ENCODE data around the gene MTMR8.
A peak's percentile ranks its signal among the peaks of the same experiment; 100 is the strongest.
"Not testable (repeated sequence)": the region's sequence is repeated elsewhere in the genome, so short reads cannot be mapped to it uniquely, and the experiment has no call there.

The MTMR8 gene

GRCh38 chrX:64394874-64395567, at the start of gene MTMR8:
Gene MTMR8, minus strand, starts transcription at chrX:64395452. Its CDS starts 89 bp downstream, at chrX:64395363.
- peak; percentile 1 for DNase-seq (ENCODE audit: low read depth)

GRCh38 chrX:64439551-64439950, 44.3 kb upstream of the MTMR8 start:
- no peak for DNase-seq (ENCODE audit: low read depth)

- DNase-seq (ENCODE audit: low read depth) = no peak
Observed at GRCh38 chrX:64437665-64438064, 42.4 kb upstream of the MTMR8 start.

DNA sequence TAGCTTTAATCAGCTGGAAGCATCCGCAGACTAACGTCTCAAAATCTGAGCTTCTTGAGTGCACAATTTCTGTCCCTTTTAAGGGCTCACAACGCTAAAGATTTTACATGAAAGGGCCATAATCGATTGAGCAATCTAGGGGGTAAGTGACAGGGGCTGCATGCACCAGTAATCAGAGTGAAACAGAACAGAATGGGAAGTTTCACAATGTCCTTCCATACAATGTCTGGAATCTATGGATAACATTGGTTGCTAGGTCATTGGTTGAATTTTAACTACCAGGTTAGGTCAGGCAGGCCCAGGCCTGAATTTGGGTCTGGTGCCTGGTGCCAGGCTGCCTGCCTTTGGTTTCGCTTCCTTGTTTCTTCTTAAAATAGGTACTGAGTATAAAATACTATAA, 42.0 kb upstream of the MTMR8 start:
- DNase-seq (ENCODE audit: low read depth) = no peak

GRCh38 chrX:64428371-64428770, 33.1 kb upstream of the MTMR8 start:
- DNase-seq (ENCODE audit: low read depth) = no peak

- DNase-seq (ENCODE audit: low read depth) = no peak
Observed at GRCh38 chrX:64427787-64428186, 32.5 kb upstream of the MTMR8 start.

DNA sequence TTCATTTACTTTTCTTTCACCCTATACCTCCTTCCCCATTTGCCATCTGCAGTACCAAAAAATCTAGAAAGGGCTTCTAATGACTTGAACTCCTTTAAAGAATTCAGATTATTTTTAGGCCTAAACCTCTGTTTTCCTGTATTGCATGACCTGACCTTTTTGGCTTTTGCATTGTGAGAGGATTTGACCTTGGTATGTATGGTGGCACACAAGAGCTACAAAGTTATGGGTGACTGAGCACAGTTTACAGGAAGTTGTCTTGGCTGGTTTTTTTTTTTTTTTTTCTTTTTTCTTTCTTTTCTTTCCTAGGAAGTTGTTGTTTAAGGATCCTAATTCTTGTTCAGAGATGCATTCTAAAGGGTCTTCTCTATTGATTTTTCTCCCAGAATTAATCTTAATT, 32.0 kb upstream of the MTMR8 start:
- no peak for DNase-seq (ENCODE audit: low read depth)

DNA sequence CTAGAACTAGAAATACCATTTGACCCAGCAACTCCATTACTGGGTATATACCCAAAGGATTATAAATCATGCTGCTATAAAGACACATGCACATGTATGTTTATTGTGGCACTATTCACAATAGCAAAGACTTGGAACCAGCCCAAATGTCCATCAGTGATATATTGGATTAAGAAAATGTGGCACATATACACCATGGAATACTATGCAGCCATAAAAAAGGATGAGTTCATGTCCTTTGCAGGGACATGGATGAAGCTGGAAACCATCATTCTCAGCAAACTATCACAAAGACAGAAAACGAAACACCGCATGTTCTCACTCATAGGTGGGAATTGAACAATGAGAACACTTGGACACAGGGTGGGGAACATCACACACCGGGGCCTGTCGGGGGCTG, 14.5 kb upstream of the MTMR8 start:
- DNase-seq (ENCODE audit: low read depth) = not testable (repeated sequence)

DNA sequence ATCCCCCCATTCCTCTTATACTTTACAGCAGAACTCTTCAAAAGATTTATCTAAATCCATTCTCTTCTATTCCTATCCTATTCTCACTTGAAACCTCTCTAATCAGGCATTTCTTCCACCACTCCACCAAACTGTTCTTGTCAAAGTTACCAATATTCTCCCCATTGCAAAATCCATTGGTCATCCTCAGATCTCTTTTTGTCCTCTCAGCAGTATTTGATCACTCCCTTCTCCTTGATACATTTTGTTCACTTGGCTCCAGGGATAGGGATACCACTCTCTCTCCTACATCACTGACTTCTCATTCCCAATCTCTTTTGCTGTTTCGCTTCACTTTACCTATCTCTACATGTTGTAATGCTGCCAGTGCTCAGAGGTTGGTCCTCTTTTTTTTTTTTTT, 2.8 kb upstream of the MTMR8 start:
- DNase-seq (ENCODE audit: low read depth) = no peak

GRCh38 chrX:64395568-64395929, 297 bp upstream of the MTMR8 start:
- DNase-seq (ENCODE audit: low read depth) = no peak

DNA sequence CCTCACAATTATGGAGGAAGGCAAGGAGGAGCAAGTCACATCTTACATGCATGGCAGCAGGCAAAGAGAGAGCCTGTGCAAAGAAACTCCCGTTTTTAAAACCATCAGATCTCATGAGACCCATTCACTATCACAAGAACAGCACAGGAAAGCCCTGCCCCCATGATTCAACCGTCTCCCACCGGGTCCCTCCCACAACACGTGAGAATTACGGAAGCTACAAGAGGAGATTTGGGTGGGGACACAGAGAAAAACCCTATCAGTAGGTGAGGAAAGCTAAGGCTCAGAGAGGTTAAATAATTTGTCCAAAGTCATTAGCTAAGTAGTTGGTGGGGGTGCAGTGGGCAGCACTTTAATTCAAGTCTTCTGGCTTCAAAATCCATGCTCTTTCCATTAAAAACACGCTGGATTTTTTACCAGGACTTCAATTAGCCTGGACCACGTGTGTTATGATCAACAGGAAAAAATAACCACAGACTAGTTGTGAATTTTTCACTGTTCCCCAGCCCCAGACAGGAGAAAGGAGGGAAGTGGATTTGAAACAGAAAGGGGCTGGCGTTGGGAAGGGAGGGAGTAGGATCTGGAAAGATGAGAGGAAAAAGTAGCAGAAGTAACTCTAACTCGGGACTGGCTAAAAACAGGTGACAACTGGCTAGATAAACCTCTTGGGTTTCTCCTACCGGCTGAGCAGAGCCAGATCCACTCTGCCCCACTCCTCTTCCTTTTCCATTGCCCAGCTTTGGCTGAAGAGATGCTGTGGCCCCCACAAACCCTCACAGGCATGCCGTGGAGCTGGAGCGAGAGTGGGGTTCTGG, 986 bp downstream of the MTMR8 start:
- DNase-seq (ENCODE audit: low read depth) = no peak

GRCh38 chrX:64389489-64389888, 5.8 kb downstream of the MTMR8 start:
- no peak for DNase-seq (ENCODE audit: low read depth)

- DNase-seq (ENCODE audit: low read depth) = not testable (repeated sequence)
Observed at GRCh38 chrX:64380789-64381188, 14.5 kb downstream of the MTMR8 start.

GRCh38 chrX:64379924-64380323, 15.3 kb downstream of the MTMR8 start:
- DNase-seq (ENCODE audit: low read depth) = no peak

- no peak for DNase-seq (ENCODE audit: low read depth)
Observed at GRCh38 chrX:64377753-64378152, 17.5 kb downstream of the MTMR8 start.

DNA sequence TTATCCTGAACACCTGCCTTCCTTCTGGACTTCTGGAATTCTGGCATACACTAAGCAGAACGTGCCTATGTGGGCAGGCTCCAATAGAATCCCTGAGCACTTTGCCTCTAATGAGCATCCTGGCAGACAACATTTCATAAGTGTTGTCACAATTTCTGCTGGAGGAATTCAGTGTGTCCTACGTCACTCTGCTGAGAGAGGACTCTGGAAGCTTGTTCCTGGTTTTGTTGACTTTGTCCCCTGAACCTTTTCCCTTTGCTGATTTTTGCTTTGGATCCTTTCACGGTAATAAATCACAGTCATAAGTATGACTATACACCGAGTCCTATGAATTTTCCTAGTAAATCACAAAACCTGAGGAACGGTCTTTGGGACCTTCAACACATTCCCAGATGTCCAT, 43.2 kb downstream of the MTMR8 start:
- no peak for DNase-seq (ENCODE audit: low read depth)

- no peak for DNase-seq (ENCODE audit: low read depth)
Observed at GRCh38 chrX:64350521-64350920, 44.7 kb downstream of the MTMR8 start.

- no peak for DNase-seq (ENCODE audit: low read depth)
Observed at GRCh38 chrX:64350047-64350446, 45.2 kb downstream of the MTMR8 start.

DNA sequence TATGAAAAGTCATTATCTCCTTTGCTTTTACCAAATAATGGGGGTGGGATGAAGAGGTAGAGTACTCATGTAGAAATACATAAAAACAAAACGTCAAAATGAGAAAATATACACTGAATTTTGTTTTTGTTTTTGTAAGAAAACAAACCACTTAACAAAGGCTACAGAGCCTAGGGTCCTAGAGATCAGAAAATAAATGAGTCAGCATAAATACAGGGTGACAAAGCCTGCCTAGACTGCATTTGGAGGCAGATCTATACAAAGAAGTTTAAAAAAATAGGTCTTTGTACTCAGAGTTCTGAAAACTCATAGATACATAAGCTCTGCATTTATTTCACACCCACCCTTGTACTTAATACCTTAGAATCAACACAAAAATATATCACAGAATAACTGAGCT, 52.4 kb downstream of the MTMR8 start:
- DNase-seq (ENCODE audit: low read depth) = no peak

DNA sequence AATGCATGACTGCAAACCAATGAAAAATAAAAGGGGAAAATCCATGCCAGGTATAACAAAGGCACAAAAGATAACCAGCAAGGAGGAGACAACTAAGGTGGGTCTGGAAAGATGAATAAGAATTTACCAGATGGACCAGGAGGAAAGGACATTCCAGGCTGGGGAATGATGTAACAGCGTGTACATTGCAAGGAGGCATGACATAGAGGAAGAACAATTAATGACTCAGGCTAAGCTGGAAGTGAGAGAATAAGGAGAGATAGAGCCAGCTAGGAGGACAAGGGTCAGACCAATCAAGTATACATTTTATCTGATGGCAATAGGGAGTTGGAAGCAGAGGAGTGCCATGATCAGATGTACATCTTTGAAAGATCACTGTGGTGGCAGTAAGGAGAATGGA, 57.0 kb downstream of the MTMR8 start:
- no peak for DNase-seq (ENCODE audit: low read depth)

GRCh38 chrX:64334467-64334866, 60.8 kb downstream of the MTMR8 start:
- DNase-seq (ENCODE audit: low read depth) = no peak

- DNase-seq (ENCODE audit: low read depth) = no peak
Observed at GRCh38 chrX:64330284-64330683, 65.0 kb downstream of the MTMR8 start.

GRCh38 chrX:64321507-64321906, 73.7 kb downstream of the MTMR8 start:
- DNase-seq (ENCODE audit: low read depth) = no peak

GRCh38 chrX:64313624-64314023, 81.6 kb downstream of the MTMR8 start:
- DNase-seq (ENCODE audit: low read depth) = no peak

All from stromal cell of bone marrow (primary cell).